Chondrocyte (in vitro differentiated cells): ENCODE results near the gene NTSR1. TPM values are rescaled to one million over a fixed set of nuclear protein-coding genes. Genes with fewer than 3 reads are reported as not detected.

Experiments
- DNase-seq: peaks from one replicate; pipeline ENCODE4 v3.0.0; 2021; ENCODE audit warnings: mixed read lengths, low spot score
- H3K27ac Mint-ChIP-seq: one replicate; pipeline ENCODE4 v1.8.0; 2021; ENCODE audit warnings: mild to moderate bottlenecking, moderate library complexity, mixed read lengths; ENCODE audit not compliant: unreplicated experiment
- H3K27me3 Mint-ChIP-seq: 2 replicates; pipeline ENCODE4 v1.8.0; 2021; ENCODE audit warnings: low read depth, mixed read lengths
- H3K36me3 Mint-ChIP-seq: 2 replicates; pipeline ENCODE4 v1.8.0; 2021; ENCODE audit warnings: low read depth, mixed read lengths
- H3K4me1 Mint-ChIP-seq: 2 replicates; pipeline ENCODE4 v1.8.0; 2021; ENCODE audit warnings: low read depth, mild to moderate bottlenecking, mixed read lengths
- H3K4me3 Mint-ChIP-seq: one replicate; pipeline ENCODE4 v1.8.0; 2021; ENCODE audit warnings: mild to moderate bottlenecking, moderate library complexity, mixed read lengths; ENCODE audit not compliant: unreplicated experiment
- H3K9me3 Mint-ChIP-seq: 2 replicates; pipeline ENCODE4 v1.8.0; 2021; ENCODE audit warnings: low read depth, mixed read lengths
- CTCF ChIP-seq: fragments of 200-600 bp; sonication (generic); IDR thresholded peaks from 2 replicates; pipeline ENCODE4 v1.5.0; 2021; ENCODE audit warnings: antibody characterized with exemption, mild to moderate bottlenecking, moderate library complexity
- total RNA-seq: library from RNA; stranded (reverse); gene quantifications from 3 replicates; pipeline ENCODE4 v1.2.1, GENCODE V29; 2021

The NTSR1 gene
- total RNA-seq, 1 donor from 2014 or later = not detected

DNA sequence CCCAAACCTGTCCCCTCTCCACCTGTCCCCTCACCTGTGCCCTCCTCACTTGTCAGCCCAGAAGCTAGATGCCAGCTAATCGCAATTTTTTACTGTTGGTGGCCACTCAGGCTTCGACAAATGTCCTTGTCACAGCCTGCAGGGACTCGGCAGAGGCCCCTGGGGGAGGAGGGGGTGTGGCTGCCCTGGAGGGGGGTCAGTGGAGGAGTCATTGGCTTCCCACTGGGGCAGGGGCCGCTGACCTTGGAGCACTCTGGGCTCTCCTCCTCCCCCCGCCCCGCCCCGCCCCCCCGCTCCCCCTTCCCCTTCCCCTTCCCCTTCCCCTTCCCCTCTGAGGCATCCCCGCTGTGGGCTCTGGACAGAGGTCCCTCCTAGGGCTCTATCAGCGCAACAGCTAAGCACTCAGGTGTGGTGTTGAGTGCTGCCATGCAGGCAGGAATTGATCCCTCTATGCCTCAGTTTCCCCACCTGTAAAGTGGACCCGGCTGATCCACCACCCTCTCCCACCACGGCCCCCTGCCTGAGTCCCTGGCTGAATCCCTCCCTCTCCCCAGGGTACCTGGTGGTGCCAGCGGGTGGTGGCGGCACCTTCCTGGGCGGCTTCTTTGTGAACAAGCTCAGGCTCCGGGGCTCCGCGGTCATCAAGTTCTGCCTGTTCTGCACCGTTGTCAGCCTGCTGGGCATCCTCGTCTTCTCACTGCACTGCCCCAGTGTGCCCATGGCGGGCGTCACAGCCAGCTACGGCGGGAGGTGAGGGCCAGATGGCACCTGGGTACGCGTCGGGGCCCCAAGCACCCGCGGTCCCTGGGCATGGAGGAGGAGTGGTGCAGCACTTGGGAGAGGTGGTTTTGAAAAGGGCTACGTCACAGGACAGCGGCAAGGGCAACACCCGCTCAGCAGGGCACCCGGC is 42.6 kb upstream of the NTSR1 start:
- Mint-ChIP-seq H3K4me3 (no peak overlapping the region), H3K27ac (no peak overlapping the region), H3K27me3 (peaks cover 35% of the 10 kb centered on the region), H3K4me1 (peaks cover 11% of the 10 kb centered on the region), H3K36me3 (no peaks in the 10 kb centered on the region), H3K9me3 (no peaks in the 10 kb centered on the region)
- no peak for DNase-seq
- TF ChIP-seq CTCF = no peak

DNA sequence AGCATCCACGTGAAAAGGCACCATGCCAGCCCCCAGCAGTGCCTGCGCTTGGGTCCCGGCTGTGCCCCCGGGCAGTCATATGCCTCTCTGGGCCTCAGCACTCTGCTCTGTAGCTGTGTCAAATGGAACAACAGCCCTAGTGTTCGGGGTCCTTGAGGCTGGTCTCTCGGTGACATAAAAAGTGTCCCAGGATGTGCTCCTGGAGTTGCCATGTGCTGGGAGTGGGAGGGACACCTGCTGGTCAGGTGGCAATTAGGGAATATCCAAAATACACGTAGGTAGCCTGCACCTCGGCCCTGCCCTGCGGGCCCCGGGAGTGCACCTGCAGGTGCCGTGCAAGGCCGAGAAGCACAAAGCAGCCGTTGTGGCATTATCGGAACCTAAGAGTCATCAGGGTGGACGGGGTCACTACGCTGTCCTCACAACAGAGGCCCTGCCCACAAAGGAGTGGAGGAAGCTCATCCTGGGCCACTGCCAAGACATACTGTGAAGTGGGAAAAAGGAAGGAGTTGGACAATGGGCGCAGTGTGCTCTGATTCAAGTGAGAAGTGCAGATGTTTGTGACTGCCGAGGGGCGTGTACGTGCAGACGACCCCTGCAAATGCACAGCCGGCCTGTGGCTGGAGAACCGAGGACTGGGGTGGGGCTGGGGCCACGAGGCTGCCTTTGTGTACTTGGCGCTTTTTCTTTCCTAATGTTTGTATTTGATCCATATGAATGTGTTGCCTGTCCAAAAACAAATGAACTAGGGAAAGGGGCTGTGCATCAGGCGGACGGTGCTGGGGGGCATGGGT is 41.7 kb upstream of the NTSR1 start:
- no peak for DNase-seq
- H3K4me1 Mint-ChIP-seq = peaks cover 11% of the 10 kb centered on the region
- no peak overlapping the region for H3K27ac Mint-ChIP-seq
- TF ChIP-seq CTCF = no peak
- no peaks in the 10 kb centered on the region for H3K9me3 Mint-ChIP-seq
- H3K36me3 Mint-ChIP-seq = no peaks in the 10 kb centered on the region
- peaks cover 35% of the 10 kb centered on the region for H3K27me3 Mint-ChIP-seq
- no peak overlapping the region for H3K4me3 Mint-ChIP-seq

- H3K36me3 Mint-ChIP-seq = no peaks in the 10 kb centered on the region
- H3K27me3 Mint-ChIP-seq = peaks cover 35% of the 10 kb centered on the region
- H3K4me3 Mint-ChIP-seq = no peak overlapping the region
- DNase-seq = no peak
- H3K27ac Mint-ChIP-seq = no peak overlapping the region
- TF ChIP-seq CTCF = no peak
- H3K9me3 Mint-ChIP-seq = no peaks in the 10 kb centered on the region
- H3K4me1 Mint-ChIP-seq = peaks cover 11% of the 10 kb centered on the region
These were observed 40.9 kb upstream of the NTSR1 start for GRCh38 chr20:62667530-62668440.

- DNase-seq = no peak
- no peak overlapping the region for H3K4me3 Mint-ChIP-seq
- H3K36me3 Mint-ChIP-seq = no peaks in the 10 kb centered on the region
- H3K27ac Mint-ChIP-seq = no peak overlapping the region
- H3K4me1 Mint-ChIP-seq = peaks cover 11% of the 10 kb centered on the region
- peaks cover 30% of the 10 kb centered on the region for H3K27me3 Mint-ChIP-seq
- peak; percentile 87 for TF ChIP-seq CTCF
- H3K9me3 Mint-ChIP-seq = no peaks in the 10 kb centered on the region
These were observed 40.1 kb upstream of the NTSR1 start for GRCh38 chr20:62668441-62669027.
